Peyer's patch (tissue), 4 donors: ENCODE measurements around the gene AGAP1. TPM values are rescaled to one million over a fixed set of nuclear protein-coding genes. Genes with fewer than 3 reads are reported as not detected.

Experiments used
- DNase-seq, 3 donors: peaks; one replicate each; pipeline ENCODE4 v3.0.0-alpha.2; 2017 to 2019
- H3K27ac ChIP-seq, 4 donors: fragments of 200-600 bp; sonication (generic); one replicate each; pipeline ENCODE4 v1.5.1; 2016 to 2019
- H3K27me3 ChIP-seq, 2 donors: fragments of 200-600 bp; sonication (generic); one replicate each; pipeline ENCODE4 v1.5.1; 2019
- H3K36me3 ChIP-seq, 3 donors: fragments of 200-600 bp; sonication (generic); one replicate each; pipeline ENCODE4 v1.5.1; 2016 to 2019
- H3K4me1 ChIP-seq, 4 donors: fragments of 200-600 bp; sonication (generic); one replicate each; pipeline ENCODE4 v1.5.1; 2016 to 2019
- H3K4me3 ChIP-seq, 4 donors: fragments of 200-600 bp; sonication (generic); 1 replicate in 3 of 4; 2 replicates in 1 of 4; pipeline ENCODE4 v1.5.1; 2016 to 2019; ENCODE audit warnings: mild to moderate bottlenecking in 1 of 4
- H3K9me3 ChIP-seq, 4 donors: fragments of 200-600 bp; sonication (generic); one replicate each; pipeline ENCODE4 v1.5.1; 2016 to 2019; ENCODE audit warnings: mild to moderate bottlenecking in 1 of 4
- CTCF ChIP-seq, 6 experiments: fragments of 450-650 bp in 4 of 6; fragments of 200-600 bp in 2 of 6; sonication (generic) in 1 of 6; IDR thresholded peaks; one replicate each; pipeline ENCODE4 v1.5.1; 2017 to 2019; ENCODE audit warnings: antibody characterized with exemption in 6 of 6, mild to moderate bottlenecking in 3 of 6, moderate library complexity in 1 of 6
- POLR2A ChIP-seq, 2 donors: fragments of 450-650 bp; IDR thresholded peaks; one replicate each; pipeline ENCODE4 v1.5.1; 2017; ENCODE audit warnings: antibody characterized with exemption in 2 of 2, mild to moderate bottlenecking in 2 of 2, moderate library complexity in 2 of 2
- total RNA-seq, 4 donors: library from RNA; depleted of rRNA; stranded (reverse); fragments of >200 nt; gene quantifications; one replicate each; pipeline ENCODE4 v1.1.0, GENCODE V29; 2016

AGAP1 gene
- total RNA-seq, 4 donors from 2014 or later = 55.7 to 79.1 (median 66.9) TPM

GRCh38 chr2:236075802-236076201 lies 582.0 kb downstream of the AGAP1 start:
- DNase-seq = no peak
- TF ChIP-seq CTCF (IDR thresholded peaks at IDR 0.05) (no peak), POLR2A (IDR thresholded peaks at IDR 0.05) (no peak)
- no peaks in the 10 kb centered on the region for H3K9me3 ChIP-seq
- no peaks in the 10 kb centered on the region for H3K27me3 ChIP-seq
- no peak overlapping the region for H3K4me3 ChIP-seq
- H3K4me1 ChIP-seq = peaks cover 0 to 15% (median 0%) of the 10 kb centered on the region in 4 donors
- no peak overlapping the region for H3K27ac ChIP-seq
- H3K36me3 ChIP-seq = peaks cover 0 to 4% (median 0%) of the 10 kb centered on the region in 3 donors

GRCh38 chr2:236078297-236079255 lies 584.7 kb downstream of the AGAP1 start:
- peak in 2 of 3 donors; percentile 77 to 86 for DNase-seq
- TF ChIP-seq POLR2A (IDR thresholded peaks at IDR 0.05) = no peak
- TF ChIP-seq CTCF (IDR thresholded peaks at IDR 0.05) = no peak

GRCh38 chr2:236080412-236080811 lies 586.6 kb downstream of the AGAP1 start:
- Histone ChIP-seq H3K4me3 (no peak overlapping the region), H3K4me1 (peaks cover 0 to 15% (median 0%) of the 10 kb centered on the region in 4 donors), H3K36me3 (peaks cover 0 to 4% (median 0%) of the 10 kb centered on the region in 3 donors), H3K27ac (no peak overlapping the region), H3K27me3 (no peaks in the 10 kb centered on the region), H3K9me3 (no peaks in the 10 kb centered on the region)
- DNase-seq = no peak
- TF ChIP-seq CTCF (IDR thresholded peaks at IDR 0.05) (no peak), POLR2A (IDR thresholded peaks at IDR 0.05) (no peak)

More at GRCh38 chr2:236078297-236079255, 584.7 kb downstream of the AGAP1 start:
- Histone ChIP-seq H3K9me3 (no peaks in the 10 kb centered on the region), H3K4me1 (peaks cover 0 to 15% (median 0%) of the 10 kb centered on the region in 4 donors), H3K36me3 (peaks cover 0 to 4% (median 0%) of the 10 kb centered on the region in 3 donors), H3K27me3 (no peaks in the 10 kb centered on the region), H3K4me3 (no peak overlapping the region), H3K27ac (peak overlapping the region in 3 of 4 donors; percentile 22 to 51 (median 38))

GRCh38 chr2:236081171-236081570 lies 587.3 kb downstream of the AGAP1 start:
- H3K9me3 ChIP-seq = no peaks in the 10 kb centered on the region
- no peak for TF ChIP-seq POLR2A (IDR thresholded peaks at IDR 0.05)
- TF ChIP-seq CTCF (IDR thresholded peaks at IDR 0.05) = no peak
- peaks cover 0 to 4% (median 0%) of the 10 kb centered on the region in 3 donors for H3K36me3 ChIP-seq
- DNase-seq = no peak
- H3K27me3 ChIP-seq = no peaks in the 10 kb centered on the region
- peaks cover 0 to 15% (median 0%) of the 10 kb centered on the region in 4 donors for H3K4me1 ChIP-seq
- no peak overlapping the region for H3K27ac ChIP-seq
- H3K4me3 ChIP-seq = no peak overlapping the region

- Histone ChIP-seq H3K36me3 (peaks cover 0 to 4% (median 0%) of the 10 kb centered on the region in 3 donors), H3K4me1 (peaks cover 0 to 15% (median 0%) of the 10 kb centered on the region in 4 donors), H3K4me3 (no peak overlapping the region), H3K27ac (no peak overlapping the region), H3K27me3 (no peaks in the 10 kb centered on the region), H3K9me3 (no peaks in the 10 kb centered on the region)
- DNase-seq = no peak
- TF ChIP-seq CTCF (IDR thresholded peaks at IDR 0.05) (no peak), POLR2A (IDR thresholded peaks at IDR 0.05) (no peak)
Observed at GRCh38 chr2:236082061-236082460, 588.2 kb downstream of the AGAP1 start.
